AG09309 (cell line): ENCODE measurements around the gene HHLA2.
"Not testable (repeated sequence)": the region's sequence is repeated elsewhere in the genome, so short reads cannot be mapped to it uniquely, and the experiment has no call there.

Source experiments
- DNase-seq: peaks from one replicate; pipeline ENCODE4 v3.0.0-alpha.2; 2010; ENCODE audit warnings: low read depth
- H3K4me3 ChIP-seq: 2 replicates; pipeline ENCODE4 v1.5.1; 2011; ENCODE audit warnings: mild to moderate bottlenecking, low read depth, low read length, moderate library complexity; ENCODE audit not compliant: control insufficient read depth
- CTCF ChIP-seq: IDR thresholded peaks from 2 replicates; pipeline ENCODE4 v1.5.1; 2011; ENCODE audit warnings: mild to moderate bottlenecking, low read depth, low read length, inconsistent platforms; ENCODE audit not compliant: insufficient read depth, control insufficient read depth; ENCODE audit errors: missing control alignments

HHLA2 gene

GRCh38 chr3:108296239-108296638 is at the start of gene HHLA2:
TSS of gene HHLA2 (plus strand) at chr3:108296548. CDS start at chr3:108351814, 55,266 bp downstream.
- TF ChIP-seq CTCF, result no peak
- H3K4me3 ChIP-seq, result no peak within 1 kb of the TSS
- no peak for DNase-seq

GRCh38 chr3:108250626-108251025 is 45.7 kb upstream of the HHLA2 start:
- TF ChIP-seq CTCF, result no peak
- no peak for DNase-seq
- H3K4me3 ChIP-seq, result no peak overlapping the region

- no peak for TF ChIP-seq CTCF
- no peak for DNase-seq
- no peak overlapping the region for H3K4me3 ChIP-seq
Measured at GRCh38 chr3:108251265-108251664, 45.1 kb upstream of the HHLA2 start.

- no peak for TF ChIP-seq CTCF
- no peak for DNase-seq
- no peak overlapping the region for H3K4me3 ChIP-seq
Measured at GRCh38 chr3:108251844-108252243, 44.5 kb upstream of the HHLA2 start.

- no peak for DNase-seq
- H3K4me3 ChIP-seq, result no peak overlapping the region
- no peak for TF ChIP-seq CTCF
Measured at GRCh38 chr3:108255131-108255530, 41.2 kb upstream of the HHLA2 start.

GRCh38 chr3:108264534-108265298 is 31.6 kb upstream of the HHLA2 start:
- not testable (repeated sequence) for H3K4me3 ChIP-seq, DNase-seq

- not testable (repeated sequence) for DNase-seq
Measured at GRCh38 chr3:108268235-108268634, 28.1 kb upstream of the HHLA2 start.

GRCh38 chr3:108271626-108272025 is 24.7 kb upstream of the HHLA2 start:
- no peak for TF ChIP-seq CTCF
- no peak for DNase-seq
- no peak overlapping the region for H3K4me3 ChIP-seq

More at GRCh38 chr3:108268235-108268634, 28.1 kb upstream of the HHLA2 start:
- H3K4me3 ChIP-seq, result not testable (repeated sequence)

- DNase-seq, H3K4me3 ChIP-seq: not testable (repeated sequence)
Measured at GRCh38 chr3:108279066-108279465, 17.3 kb upstream of the HHLA2 start.
